Dermis microvascular lymphatic vessel endothelial cell (primary cell): ENCODE data around the gene SLC7A5. TPM values are rescaled to one million over a fixed set of nuclear protein-coding genes. Genes with fewer than 3 reads are reported as not detected.
"Not testable (repeated sequence)": the region's sequence is repeated elsewhere in the genome, so short reads cannot be mapped to it uniquely, and the experiment has no call there.

ENCODE experiments used
- DNase-seq, 2 donors: peaks; one replicate each; pipeline versions ENCODE4 v3.0.0 to v3.0.0-alpha.2; 2010; ENCODE audit warnings: low read depth in 2 of 2
- total RNA-seq: library from RNA; depleted of rRNA; stranded (reverse); fragments of >200 nt; gene quantifications from 2 replicates; pipeline ENCODE4 v1.2.1, GENCODE V29; 2014

Gene SLC7A5
- total RNA-seq, 1 donor from 2014 or later = 2.7 TPM

DNA sequence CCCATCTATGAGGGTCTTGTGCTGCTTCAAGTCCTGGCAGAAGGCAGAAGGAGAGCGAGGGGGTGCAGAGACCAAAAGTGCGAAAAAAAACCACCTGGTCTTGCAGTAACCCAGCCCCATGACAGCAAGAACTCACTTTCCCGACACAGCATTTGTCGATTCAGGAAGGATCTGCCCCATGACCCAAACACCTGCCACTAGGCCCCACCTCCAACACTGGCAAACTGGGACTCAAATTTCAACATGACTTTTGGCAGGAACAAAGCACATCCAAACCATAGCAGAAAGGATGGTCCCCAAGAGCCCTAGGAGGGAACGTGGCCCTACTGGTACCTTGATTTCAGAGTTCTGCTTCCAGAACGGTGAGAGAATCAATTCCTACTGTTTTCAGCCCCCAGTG is 68.8 kb downstream of the SLC7A5 start:
- no peak for DNase-seq

GRCh38 chr16:87795336-87795735 is 74.0 kb downstream of the SLC7A5 start:
- DNase-seq = no peak

GRCh38 chr16:87794485-87795078 is 74.7 kb downstream of the SLC7A5 start:
- no peak for DNase-seq

- no peak for DNase-seq
Observed at GRCh38 chr16:87792205-87792565, 77.1 kb downstream of the SLC7A5 start.

- no peak for DNase-seq
Observed at GRCh38 chr16:87791295-87792204, 77.8 kb downstream of the SLC7A5 start.

DNA sequence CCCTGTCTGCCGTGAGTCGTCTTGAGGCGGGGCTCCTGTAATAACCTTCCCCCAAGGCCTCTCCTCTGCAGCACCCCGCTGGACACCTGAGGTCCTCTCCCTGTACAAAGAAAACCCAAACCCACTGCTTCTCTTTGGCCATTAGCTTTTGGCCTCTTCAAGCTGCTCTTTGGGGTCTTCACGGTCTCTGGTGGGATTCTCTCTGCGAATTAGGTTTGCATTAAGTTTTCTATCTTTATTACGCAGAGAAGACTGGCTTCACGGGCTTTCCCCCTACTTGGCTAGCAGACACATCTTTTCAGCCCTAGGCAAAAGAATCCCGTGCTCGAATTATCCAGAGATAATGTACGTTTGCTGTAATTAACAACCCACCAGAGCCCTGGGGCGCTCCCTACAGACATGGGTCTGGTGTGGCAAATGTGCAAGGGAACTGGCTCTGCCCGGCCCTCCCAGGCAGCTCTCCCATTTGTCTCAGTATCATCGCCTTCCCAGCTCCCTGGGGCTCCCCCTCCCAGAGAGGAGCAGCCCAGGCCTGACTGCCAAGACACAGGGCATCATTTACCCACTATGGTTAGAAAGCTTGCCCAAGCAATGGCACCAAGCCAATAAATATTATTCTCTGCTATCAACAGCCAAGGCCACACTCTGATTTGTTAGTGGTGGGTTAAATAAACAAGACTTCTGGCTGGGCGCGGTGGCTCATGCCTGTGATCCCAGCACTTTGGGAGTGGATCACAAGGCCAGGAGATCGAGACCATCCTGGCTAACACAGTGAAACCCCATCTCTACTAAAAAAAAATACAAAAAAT is 78.8 kb downstream of the SLC7A5 start:
- DNase-seq = no peak

- no peak for DNase-seq
Observed at GRCh38 chr16:87789437-87790291, 79.6 kb downstream of the SLC7A5 start.

- not testable (repeated sequence) for DNase-seq
Observed at GRCh38 chr16:87788730-87789436, 80.4 kb downstream of the SLC7A5 start.

DNA sequence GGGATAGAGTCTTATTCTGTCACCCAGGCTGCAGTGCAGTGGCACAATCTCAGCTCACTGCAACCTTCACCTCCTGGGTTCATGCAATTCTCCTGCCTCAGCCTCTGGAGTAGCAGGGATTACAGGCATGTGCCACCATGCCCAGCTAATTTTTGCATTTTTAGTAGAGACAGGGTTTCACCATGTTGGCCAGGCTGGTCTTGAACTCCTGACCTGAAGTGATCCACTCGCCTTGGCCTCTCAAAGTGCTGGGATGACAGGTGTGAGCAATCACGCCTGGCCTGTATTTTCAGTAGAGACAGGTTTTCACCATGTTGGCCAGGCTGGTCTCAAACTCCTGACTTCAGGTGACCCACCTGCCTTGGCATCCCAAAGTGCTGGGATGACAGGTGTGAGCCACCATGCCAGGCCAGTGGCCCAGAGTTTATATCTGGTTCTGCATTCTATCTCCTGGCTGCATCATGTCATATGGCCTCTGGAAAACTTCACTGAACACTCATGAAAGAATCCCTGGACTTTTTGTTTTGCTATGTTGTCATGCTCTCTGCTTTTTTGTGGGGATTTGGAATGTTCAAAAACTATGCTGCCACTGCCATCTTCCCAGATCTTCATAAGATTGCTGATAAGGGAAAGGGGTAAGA is 81.7 kb downstream of the SLC7A5 start:
- not testable (repeated sequence) for DNase-seq

DNA sequence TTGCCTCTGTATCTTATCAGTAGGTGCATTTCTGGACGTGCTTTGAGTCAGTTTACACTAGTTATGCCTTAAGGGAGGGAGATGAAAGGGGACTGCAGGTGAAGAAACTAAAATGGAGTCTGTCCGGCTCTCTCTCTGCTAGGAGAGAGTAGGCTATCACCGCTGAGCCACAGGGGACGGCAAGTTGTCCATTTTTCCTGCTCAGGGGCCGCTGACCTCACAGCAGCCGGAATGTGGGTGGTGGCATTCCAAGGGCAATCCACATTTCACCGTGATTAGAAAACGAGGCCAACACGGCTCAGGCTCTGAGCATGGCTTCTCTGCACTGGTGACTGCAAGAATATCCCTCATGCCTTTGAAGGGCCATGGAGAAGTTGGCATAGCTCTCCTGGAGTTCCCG is 84.5 kb downstream of the SLC7A5 start:
- DNase-seq = no peak

- no peak for DNase-seq
Observed at GRCh38 chr16:87782033-87782432, 87.3 kb downstream of the SLC7A5 start.

DNA sequence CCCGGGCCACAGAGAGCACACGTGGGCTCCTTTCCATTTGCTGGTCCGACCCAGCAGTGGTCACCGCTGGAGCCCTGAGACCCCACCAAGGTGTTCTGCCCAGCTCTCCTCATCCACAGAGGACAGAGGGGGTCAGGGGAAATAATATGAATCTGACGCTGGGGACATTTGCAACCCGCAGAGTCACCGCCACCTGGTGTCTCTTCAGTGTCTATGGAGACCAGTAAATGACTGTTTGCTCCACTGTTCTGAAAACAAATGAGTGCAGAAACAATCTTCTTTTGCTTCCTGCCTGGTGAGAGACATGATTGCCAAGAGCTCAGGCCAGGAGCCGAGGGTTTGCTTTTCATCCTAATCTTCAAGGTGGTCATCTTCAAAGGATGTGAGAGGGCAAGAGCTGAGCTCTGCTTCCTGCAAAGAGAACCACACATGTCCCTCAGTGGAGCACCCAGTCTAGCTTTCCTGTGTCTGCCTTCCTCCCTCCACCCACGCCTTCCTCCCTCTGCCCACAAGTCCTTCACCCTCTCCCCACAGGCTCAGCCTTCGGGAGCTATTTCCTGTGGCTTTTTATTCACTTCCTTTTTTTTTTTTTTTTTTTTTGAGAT is 88.8 kb downstream of the SLC7A5 start:
- DNase-seq = peak in 1 of 2 donors; percentile 61

Other genes with a start within 250 kb of the SLC7A5 start
- 16.6 and 17.6 TPM in 2 replicates for gene KLHDC4, start 103.5 kb downstream of the SLC7A5 start, total RNA-seq
- gene CA5A, start 67.0 kb upstream of the SLC7A5 start, total RNA-seq = not detected in 2 replicates
- gene BANP, start 81.9 kb upstream of the SLC7A5 start, total RNA-seq = 13.9 and 17.2 TPM in 2 replicates